ENCODE data around the gene PIEZO2. TPM values are rescaled to one million over a fixed set of nuclear protein-coding genes. Genes with fewer than 3 reads are reported as not detected.

The PIEZO2 gene
- total and polyA plus RNA-seq, 9 donors = 2.0 to 8.5 (median 3.2) TPM

DNA sequence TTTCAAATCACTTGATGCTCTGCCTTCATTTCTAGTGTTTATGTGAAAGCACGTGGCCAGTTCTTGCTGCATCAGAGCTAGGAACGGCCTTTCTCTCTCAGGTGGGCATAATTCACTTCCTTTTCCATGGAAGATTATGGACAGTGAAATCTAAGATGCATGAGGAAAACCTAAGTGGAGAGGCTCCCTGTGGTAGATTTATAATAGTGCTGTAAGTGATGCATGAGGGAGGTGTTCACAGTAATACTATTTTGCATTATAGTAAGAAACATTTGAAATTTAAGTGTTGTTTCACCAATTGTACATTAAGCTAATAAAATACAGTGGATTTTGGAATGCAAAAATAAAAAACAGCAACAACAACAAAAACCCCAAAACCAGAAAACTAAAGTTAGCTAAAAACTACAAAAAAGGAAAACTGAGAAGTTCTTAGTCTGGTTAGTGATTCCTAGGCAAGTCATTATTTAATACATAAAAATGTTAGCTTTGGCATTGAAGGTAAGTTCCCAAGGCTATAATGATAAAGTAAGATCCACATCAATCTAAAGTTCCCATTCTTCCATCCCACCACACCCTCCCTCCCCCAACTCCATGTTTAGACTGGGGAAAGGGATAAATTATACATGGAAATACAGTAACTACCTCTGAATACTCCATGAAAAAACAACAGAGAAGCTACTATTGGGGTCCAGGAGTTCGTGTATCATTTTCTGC is 469.7 kb downstream of the PIEZO2 start:
- Histone ChIP-seq H3K4me3 (no peak overlapping the region), H3K36me3 (no peaks in the 10 kb centered on the region), H3K27ac (no peak overlapping the region), H3K27me3 (no peaks in the 10 kb centered on the region), H3K4me1 (ENCODE audit: insufficient read depth) (no peaks in the 10 kb centered on the region), H3K9me3 (no peaks in the 10 kb centered on the region)
- 55 to 68% (median 68%) methylated on average over 3 of the region's 3 CpGs for WGBS, 3 donors
- intact Hi-C loops (cut with DNase I) = no loop called here
- TF ChIP-seq EP300 (IDR thresholded peaks at IDR 0.05) (no peak), POLR2A (IDR thresholded peaks at IDR 0.05) (no peak)
- TF ChIP-seq, protein P1, sequence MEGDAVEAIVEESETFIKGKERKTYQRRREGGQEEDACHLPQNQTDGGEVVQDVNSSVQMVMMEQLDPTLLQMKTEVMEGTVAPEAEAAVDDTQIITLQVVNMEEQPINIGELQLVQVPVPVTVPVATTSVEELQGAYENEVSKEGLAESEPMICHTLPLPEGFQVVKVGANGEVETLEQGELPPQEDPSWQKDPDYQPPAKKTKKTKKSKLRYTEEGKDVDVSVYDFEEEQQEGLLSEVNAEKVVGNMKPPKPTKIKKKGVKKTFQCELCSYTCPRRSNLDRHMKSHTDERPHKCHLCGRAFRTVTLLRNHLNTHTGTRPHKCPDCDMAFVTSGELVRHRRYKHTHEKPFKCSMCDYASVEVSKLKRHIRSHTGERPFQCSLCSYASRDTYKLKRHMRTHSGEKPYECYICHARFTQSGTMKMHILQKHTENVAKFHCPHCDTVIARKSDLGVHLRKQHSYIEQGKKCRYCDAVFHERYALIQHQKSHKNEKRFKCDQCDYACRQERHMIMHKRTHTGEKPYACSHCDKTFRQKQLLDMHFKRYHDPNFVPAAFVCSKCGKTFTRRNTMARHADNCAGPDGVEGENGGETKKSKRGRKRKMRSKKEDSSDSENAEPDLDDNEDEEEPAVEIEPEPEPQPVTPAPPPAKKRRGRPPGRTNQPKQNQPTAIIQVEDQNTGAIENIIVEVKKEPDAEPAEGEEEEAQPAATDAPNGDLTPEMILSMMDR (IDR thresholded peaks at IDR 0.05) = no peak
- DNase-seq = no peak

DNA sequence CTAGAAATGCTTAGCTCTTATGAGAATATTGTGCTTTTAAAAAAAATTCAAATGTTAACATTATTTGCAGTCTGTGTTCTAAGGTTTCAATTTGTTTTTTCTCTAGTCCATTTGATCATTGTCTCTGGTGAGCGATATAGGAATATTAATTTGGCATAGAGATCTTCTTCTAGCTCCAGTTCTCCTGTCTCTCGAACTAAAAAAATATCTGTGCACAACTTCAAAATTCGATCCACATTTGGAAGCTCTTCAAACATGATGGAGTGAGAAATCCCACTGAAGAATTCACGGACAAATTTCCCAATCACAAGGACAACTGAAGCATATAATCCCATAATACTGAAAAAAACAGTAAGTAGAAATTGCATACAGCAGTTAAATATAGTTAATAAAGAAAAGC is 477.9 kb downstream of the PIEZO2 start:
- Histone ChIP-seq H3K27me3 (no peaks in the 10 kb centered on the region), H3K9me3 (no peaks in the 10 kb centered on the region), H3K27ac (no peak overlapping the region), H3K4me1 (ENCODE audit: insufficient read depth) (no peaks in the 10 kb centered on the region), H3K36me3 (no peaks in the 10 kb centered on the region), H3K4me3 (no peak overlapping the region)
- TF ChIP-seq, protein P1 (IDR thresholded peaks at IDR 0.05) = no peak
- TF ChIP-seq EP300 (IDR thresholded peaks at IDR 0.05) (no peak), POLR2A (IDR thresholded peaks at IDR 0.05) (no peak)
- intact Hi-C loops (cut with DNase I) = no loop called here
- no peak for DNase-seq
- WGBS, 3 donors = 68 to 71% (median 68%) methylated on average over 4 of the region's 4 CpGs

- no peak for DNase-seq
- 84 to 87% (median 85%) methylated on average over 5 of the region's 5 CpGs for WGBS, 3 donors
Observed at GRCh38 chr18:10670856-10671255, 478.5 kb downstream of the PIEZO2 start.

GRCh38 chr18:10669441-10670100 is 479.8 kb downstream of the PIEZO2 start:
- 24 to 50% (median 45%) methylated on average over 7 of the region's 7 CpGs for WGBS, 3 donors
- no peak for DNase-seq
- no peaks in the 10 kb centered on the region for H3K4me1 ChIP-seq (ENCODE audit: insufficient read depth)
- no peak overlapping the region for H3K4me3 ChIP-seq
- intact Hi-C loops (cut with DNase I) = no loop called here
- no peaks in the 10 kb centered on the region for H3K9me3 ChIP-seq
- H3K36me3 ChIP-seq = no peaks in the 10 kb centered on the region
- TF ChIP-seq POLR2A (IDR thresholded peaks at IDR 0.05) (no peak), EP300 (IDR thresholded peaks at IDR 0.05) (no peak)
- TF ChIP-seq, protein P1 (IDR thresholded peaks at IDR 0.05) = no peak
- H3K27me3 ChIP-seq = no peaks in the 10 kb centered on the region
- no peak overlapping the region for H3K27ac ChIP-seq

More at GRCh38 chr18:10670856-10671255, 478.5 kb downstream of the PIEZO2 start:
- Histone ChIP-seq H3K36me3 (no peaks in the 10 kb centered on the region), H3K4me1 (ENCODE audit: insufficient read depth) (no peaks in the 10 kb centered on the region), H3K27me3 (no peaks in the 10 kb centered on the region), H3K9me3 (no peaks in the 10 kb centered on the region), H3K27ac (no peak overlapping the region), H3K4me3 (no peak overlapping the region)
- intact Hi-C loops (cut with DNase I) = no loop called here
- TF ChIP-seq, protein P1 (IDR thresholded peaks at IDR 0.05) = no peak
- TF ChIP-seq EP300 (IDR thresholded peaks at IDR 0.05) (no peak), POLR2A (IDR thresholded peaks at IDR 0.05) (no peak)

All from ovary (tissue), 9 donors.